Amygdala (tissue), 56 donors: ENCODE measurements around the gene SPOCK1.
"Not testable (repeated sequence)": the region's sequence is repeated elsewhere in the genome, so short reads cannot be mapped to it uniquely, and the experiment has no call there.

ENCODE experiments used
- DNase-seq, 56 donors: peaks; one replicate each; lab custom pipeline; 2025; lab: John Stamatoyannopoulos, UW

The SPOCK1 gene

GRCh38 chr5:137248527-137248926 is 250.6 kb downstream of the SPOCK1 start:
- DNase-seq, result no peak

- no peak for DNase-seq
These were observed 253.7 kb downstream of the SPOCK1 start for GRCh38 chr5:137245438-137245837.

GRCh38 chr5:137240285-137240684 is 258.8 kb downstream of the SPOCK1 start:
- DNase-seq, result no peak

- DNase-seq, result no peak
These were observed 262.1 kb downstream of the SPOCK1 start for GRCh38 chr5:137236849-137237507.

GRCh38 chr5:137236252-137236651 is 262.9 kb downstream of the SPOCK1 start:
- no peak for DNase-seq

GRCh38 chr5:137234973-137235943 is 263.9 kb downstream of the SPOCK1 start:
- DNase-seq, result no peak

- no peak for DNase-seq
These were observed 265.4 kb downstream of the SPOCK1 start for GRCh38 chr5:137233726-137234125.

- DNase-seq, result not testable (repeated sequence)
These were observed 265.8 kb downstream of the SPOCK1 start for GRCh38 chr5:137233304-137233703.

- DNase-seq, result no peak
These were observed 267.6 kb downstream of the SPOCK1 start for GRCh38 chr5:137231540-137231939.

GRCh38 chr5:137228816-137229215 is 270.3 kb downstream of the SPOCK1 start:
- DNase-seq, result no peak

GRCh38 chr5:137226081-137226480 is 273.0 kb downstream of the SPOCK1 start:
- no peak for DNase-seq

- no peak for DNase-seq
These were observed 275.5 kb downstream of the SPOCK1 start for GRCh38 chr5:137223324-137224295.

GRCh38 chr5:137221943-137222342 is 277.2 kb downstream of the SPOCK1 start:
- DNase-seq, result no peak

GRCh38 chr5:137220523-137220927 is 278.6 kb downstream of the SPOCK1 start:
- no peak for DNase-seq

GRCh38 chr5:137218896-137219295 is 280.2 kb downstream of the SPOCK1 start:
- peak in 2 of 56 donors; percentile 8 to 50 for DNase-seq

- peak in 9 of 56 donors; percentile 16 to 56 (median 30) for DNase-seq
These were observed 280.7 kb downstream of the SPOCK1 start for GRCh38 chr5:137218471-137218870.

- DNase-seq, result no peak
These were observed 281.4 kb downstream of the SPOCK1 start for GRCh38 chr5:137217599-137218200.

GRCh38 chr5:137216976-137217598 is 282.0 kb downstream of the SPOCK1 start:
- no peak for DNase-seq

GRCh38 chr5:137215780-137216179 is 283.3 kb downstream of the SPOCK1 start:
- DNase-seq, result no peak

- no peak for DNase-seq
These were observed 283.9 kb downstream of the SPOCK1 start for GRCh38 chr5:137215261-137215660.
